A673 (cell line): ENCODE measurements around the gene CIITA. TPM values are rescaled to one million over a fixed set of nuclear protein-coding genes. Genes with fewer than 3 reads are reported as not detected.

ENCODE experiments used
- BruUV-seq: library from RNA; stranded (reverse); fragments of 400-500 nt; replicated peaks from 2 replicates; lab custom pipeline; 2021; lab: Mats Ljungman, UMichigan
- CTCF ChIA-PET: fragments of 300-600 bp; sonication (Branson Sonifier 250); formaldehyde crosslinking; loops from one replicate; lab custom pipeline; 2022; ENCODE audit warnings: antibody characterized with exemption; lab: Charles Lee
- POLR2A ChIA-PET: fragments of 300-600 bp; sonication (Branson Sonifier 250); formaldehyde crosslinking; loops from one replicate; lab custom pipeline; 2022; ENCODE audit warnings: antibody characterized with exemption; ENCODE audit not compliant: low non-redundant PET; lab: Charles Lee
- DNase-seq: peaks from one replicate; pipeline ENCODE4 v3.0.0-alpha.2; 2015; ENCODE audit warnings: low spot score
- H3K27ac ChIP-seq: fragments of 200-600 bp; sonication (generic); 2 replicates; pipeline ENCODE4 v1.5.1; 2016; ENCODE audit warnings: mixed run types, low read depth, mild to moderate bottlenecking, mixed read lengths, antibody characterized with exemption, low read length; ENCODE audit not compliant: poor library complexity, severe bottlenecking
- H3K27me3 ChIP-seq: fragments of 200-600 bp; sonication (generic); replicated peaks from 2 replicates; pipeline ENCODE4 v1.6.1; 2017; ENCODE audit warnings: mixed run types, low read depth, mild to moderate bottlenecking, mixed read lengths, antibody characterized with exemption, low read length; ENCODE audit not compliant: insufficient read depth, poor library complexity
- H3K36me3 ChIP-seq: fragments of 200-600 bp; sonication (generic); 2 replicates; pipeline ENCODE4 v1.6.1; 2016; ENCODE audit warnings: mixed run types, mild to moderate bottlenecking, mixed read lengths, antibody characterized with exemption, low read length; ENCODE audit not compliant: insufficient read depth, poor library complexity, severe bottlenecking
- H3K4me1 ChIP-seq: fragments of 200-600 bp; sonication (generic); 2 replicates; pipeline ENCODE4 v1.6.1; 2017; ENCODE audit warnings: mixed run types, mild to moderate bottlenecking, mixed read lengths, antibody characterized with exemption, low read length; ENCODE audit not compliant: insufficient read depth, poor library complexity, severe bottlenecking
- H3K4me3 ChIP-seq: fragments of 200-600 bp; sonication (generic); 2 replicates; pipeline ENCODE4 v1.5.1; 2016; ENCODE audit warnings: low read depth, mixed run types, mild to moderate bottlenecking, mixed read lengths, low read length; ENCODE audit not compliant: poor library complexity, severe bottlenecking
- H3K9me3 ChIP-seq: fragments of 200-600 bp; sonication (generic); 2 replicates; pipeline ENCODE4 v1.6.1; 2016; ENCODE audit warnings: mixed run types, low read depth, mild to moderate bottlenecking, mixed read lengths, antibody characterized with exemption, low read length; ENCODE audit not compliant: poor library complexity, severe bottlenecking
- EZH2 ChIP-seq: fragments of 200-600 bp; sonication (generic); IDR thresholded peaks from 2 replicates; pipeline ENCODE4 v1.6.1; 2017; ENCODE audit warnings: borderline replicate concordance, low read depth, mild to moderate bottlenecking, mixed read lengths, antibody characterized with exemption, low read length; ENCODE audit not compliant: poor library complexity, severe bottlenecking
- intact Hi-C: fragments of 100-400 bp; cut with micrococcal nuclease; formaldehyde crosslinking; loops from one replicate; pipeline ENCODE4 v1.10.0; 2022; ENCODE audit not compliant: unreplicated experiment
- total RNA-seq: library from RNA; stranded (reverse); gene quantifications from 2 replicates; pipeline ENCODE4 v1.2.3, GENCODE V29; 2021
- TF ChIP-seq, protein P1 (sequence below): fragments of 300-800, 200-600 bp; sonication (generic); conservative IDR thresholded peaks from 2 replicates; pipeline ENCODE4 v1.5.1; 2017; ENCODE audit warnings: low read depth, mild to moderate bottlenecking, antibody characterized with exemption, low read length, moderate library complexity, mixed read lengths

Gene CIITA
- total RNA-seq, 1 experiment from 2014 or later, result not detected

DNA sequence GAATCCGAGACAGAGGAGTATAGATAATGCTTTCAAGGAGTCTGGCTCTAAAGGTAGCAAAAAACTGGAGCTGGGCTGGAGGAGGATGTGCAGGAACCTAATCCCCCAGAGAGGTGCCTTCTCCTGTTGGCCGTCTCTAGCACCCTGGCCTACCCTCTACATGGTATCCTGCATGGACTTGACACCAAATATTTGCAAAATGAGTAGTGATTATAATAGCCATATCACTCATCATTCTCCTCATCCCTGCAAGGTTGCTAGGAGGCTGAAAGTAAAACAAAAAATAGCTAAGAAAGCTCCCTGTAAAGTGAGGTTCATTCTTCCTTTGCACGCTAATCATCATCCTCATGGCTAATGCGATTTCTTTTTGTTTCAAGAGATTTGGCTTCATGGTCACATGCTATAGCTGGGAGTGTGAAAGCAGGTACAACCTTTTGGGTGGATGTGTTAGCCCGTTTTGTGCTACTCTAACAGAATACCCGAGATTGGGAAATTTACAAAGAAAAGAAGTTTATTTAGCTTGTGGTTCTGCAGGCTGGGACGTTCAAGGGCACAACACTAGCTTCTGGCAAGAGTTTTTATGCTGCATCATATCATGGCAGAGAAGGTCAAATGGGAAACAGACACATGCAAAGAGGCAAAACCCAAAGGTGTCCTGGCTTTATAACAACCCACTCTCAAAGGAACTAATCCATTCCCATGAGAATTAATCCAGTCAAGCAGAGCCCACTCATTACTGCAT lies 27.1 kb upstream of the CIITA start:
- Histone ChIP-seq H3K27ac (no peak overlapping the region), H3K36me3 (no peaks in the 10 kb centered on the region), H3K4me1 (no peaks in the 10 kb centered on the region), H3K9me3 (no peaks in the 10 kb centered on the region), H3K27me3 (peaks cover 28% of the 10 kb centered on the region), H3K4me3 (no peak overlapping the region)
- no peak for DNase-seq
- no TSS peak for BruUV-seq
- intact Hi-C loops, result no loop called here
- ChIA-PET POLR2A (no interaction called here), CTCF (no interaction called here)
- no peak for TF ChIP-seq EZH2
- TF ChIP-seq, protein P1, sequence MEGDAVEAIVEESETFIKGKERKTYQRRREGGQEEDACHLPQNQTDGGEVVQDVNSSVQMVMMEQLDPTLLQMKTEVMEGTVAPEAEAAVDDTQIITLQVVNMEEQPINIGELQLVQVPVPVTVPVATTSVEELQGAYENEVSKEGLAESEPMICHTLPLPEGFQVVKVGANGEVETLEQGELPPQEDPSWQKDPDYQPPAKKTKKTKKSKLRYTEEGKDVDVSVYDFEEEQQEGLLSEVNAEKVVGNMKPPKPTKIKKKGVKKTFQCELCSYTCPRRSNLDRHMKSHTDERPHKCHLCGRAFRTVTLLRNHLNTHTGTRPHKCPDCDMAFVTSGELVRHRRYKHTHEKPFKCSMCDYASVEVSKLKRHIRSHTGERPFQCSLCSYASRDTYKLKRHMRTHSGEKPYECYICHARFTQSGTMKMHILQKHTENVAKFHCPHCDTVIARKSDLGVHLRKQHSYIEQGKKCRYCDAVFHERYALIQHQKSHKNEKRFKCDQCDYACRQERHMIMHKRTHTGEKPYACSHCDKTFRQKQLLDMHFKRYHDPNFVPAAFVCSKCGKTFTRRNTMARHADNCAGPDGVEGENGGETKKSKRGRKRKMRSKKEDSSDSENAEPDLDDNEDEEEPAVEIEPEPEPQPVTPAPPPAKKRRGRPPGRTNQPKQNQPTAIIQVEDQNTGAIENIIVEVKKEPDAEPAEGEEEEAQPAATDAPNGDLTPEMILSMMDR, result no peak

DNA sequence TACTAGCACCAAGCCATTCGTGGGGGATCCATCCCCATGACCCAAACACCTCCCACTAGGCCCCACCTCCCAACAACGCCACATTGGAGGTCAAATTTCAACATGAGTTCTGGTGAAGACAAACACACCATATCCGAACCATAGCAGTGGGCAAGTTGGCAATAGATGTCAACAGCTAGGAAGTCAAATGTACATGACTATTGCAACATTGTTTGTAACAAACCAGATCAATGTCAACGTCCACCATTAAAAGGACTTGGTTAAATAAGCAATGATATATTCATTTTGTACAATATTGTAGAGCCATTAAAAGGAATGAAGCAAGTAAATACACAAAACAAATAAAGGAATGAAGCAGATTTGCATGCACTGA lies 26.5 kb upstream of the CIITA start:
- Histone ChIP-seq H3K9me3 (no peaks in the 10 kb centered on the region), H3K4me1 (no peaks in the 10 kb centered on the region), H3K27me3 (peaks cover 28% of the 10 kb centered on the region), H3K36me3 (no peaks in the 10 kb centered on the region), H3K4me3 (no peak overlapping the region), H3K27ac (no peak overlapping the region)
- no peak for DNase-seq
- ChIA-PET POLR2A (no interaction called here), CTCF (no interaction called here)
- BruUV-seq, result no TSS peak
- TF ChIP-seq, protein P1, result no peak
- TF ChIP-seq EZH2, result no peak
- intact Hi-C loops, result no loop called here

DNA sequence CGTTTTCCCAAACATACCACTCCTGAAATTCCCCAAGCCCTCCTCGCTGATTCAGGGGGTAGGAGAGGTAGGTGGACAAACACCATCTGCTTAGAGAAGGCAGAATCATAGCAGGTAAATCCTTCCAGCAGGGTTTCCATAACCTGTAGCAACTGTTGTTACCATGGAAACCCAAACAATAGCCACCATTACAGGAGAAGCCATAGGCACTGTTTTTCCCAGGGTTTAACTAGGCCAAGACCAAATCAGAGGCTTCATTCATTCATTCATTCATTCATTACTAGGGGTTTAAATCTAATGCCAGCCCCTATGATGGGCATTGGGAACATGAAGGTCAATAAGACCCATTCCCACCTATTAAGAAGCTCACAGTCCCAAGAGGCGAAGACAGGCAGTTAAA lies 25.5 kb upstream of the CIITA start:
- Histone ChIP-seq H3K4me3 (no peak overlapping the region), H3K27ac (no peak overlapping the region), H3K36me3 (no peaks in the 10 kb centered on the region), H3K27me3 (peaks cover 28% of the 10 kb centered on the region), H3K4me1 (no peaks in the 10 kb centered on the region), H3K9me3 (no peaks in the 10 kb centered on the region)
- no peak for TF ChIP-seq EZH2
- TF ChIP-seq, protein P1, result no peak
- ChIA-PET CTCF (no interaction called here), POLR2A (no interaction called here)
- no peak for DNase-seq
- intact Hi-C loops, result no loop called here
- BruUV-seq, result no TSS peak
